ENCODE measurements around the gene CCNA2.

- TF ChIP-seq, protein P1, sequence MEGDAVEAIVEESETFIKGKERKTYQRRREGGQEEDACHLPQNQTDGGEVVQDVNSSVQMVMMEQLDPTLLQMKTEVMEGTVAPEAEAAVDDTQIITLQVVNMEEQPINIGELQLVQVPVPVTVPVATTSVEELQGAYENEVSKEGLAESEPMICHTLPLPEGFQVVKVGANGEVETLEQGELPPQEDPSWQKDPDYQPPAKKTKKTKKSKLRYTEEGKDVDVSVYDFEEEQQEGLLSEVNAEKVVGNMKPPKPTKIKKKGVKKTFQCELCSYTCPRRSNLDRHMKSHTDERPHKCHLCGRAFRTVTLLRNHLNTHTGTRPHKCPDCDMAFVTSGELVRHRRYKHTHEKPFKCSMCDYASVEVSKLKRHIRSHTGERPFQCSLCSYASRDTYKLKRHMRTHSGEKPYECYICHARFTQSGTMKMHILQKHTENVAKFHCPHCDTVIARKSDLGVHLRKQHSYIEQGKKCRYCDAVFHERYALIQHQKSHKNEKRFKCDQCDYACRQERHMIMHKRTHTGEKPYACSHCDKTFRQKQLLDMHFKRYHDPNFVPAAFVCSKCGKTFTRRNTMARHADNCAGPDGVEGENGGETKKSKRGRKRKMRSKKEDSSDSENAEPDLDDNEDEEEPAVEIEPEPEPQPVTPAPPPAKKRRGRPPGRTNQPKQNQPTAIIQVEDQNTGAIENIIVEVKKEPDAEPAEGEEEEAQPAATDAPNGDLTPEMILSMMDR (IDR thresholded peaks at IDR 0.05): no peak
- no peak for TF ChIP-seq POLR2A (IDR thresholded peaks at IDR 0.05)
Measured at GRCh38 chr4:121823505-121824170, at the start of gene CCNA2.
